ENCODE measurements around the gene HIVEP3. TPM values are rescaled to one million over a fixed set of nuclear protein-coding genes. Genes with fewer than 3 reads are reported as not detected.

Gene HIVEP3
- total RNA-seq, 1 donor from 2014 or later: 73.9 TPM

DNA sequence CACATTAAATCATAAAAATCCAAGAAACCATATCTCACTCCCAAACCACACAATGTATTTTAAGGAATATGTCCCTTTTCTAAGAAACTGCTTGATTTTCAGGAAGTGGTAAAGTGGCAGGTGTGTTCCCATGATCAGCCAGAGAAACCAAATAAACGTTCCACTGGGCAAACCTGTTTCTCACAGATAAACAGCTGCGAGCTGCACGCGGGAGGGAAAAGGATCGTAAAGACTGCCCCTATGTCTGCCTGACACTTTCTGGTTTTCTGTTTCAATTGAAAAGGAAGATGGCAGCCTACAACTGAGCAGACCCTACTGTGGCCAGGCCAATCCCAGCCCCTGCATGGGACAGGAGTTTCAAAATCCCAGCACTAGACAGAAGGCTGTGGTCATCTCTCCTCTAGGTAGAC lies 36.6 kb downstream of the HIVEP3 start:
- H3K9me3 Mint-ChIP-seq: no peaks in the 10 kb centered on the region
- H3K36me3 Mint-ChIP-seq (ENCODE audit: low read depth): no peaks in the 10 kb centered on the region
- intact Hi-C loops (cut with micrococcal nuclease): no loop called here
- peaks cover 27% of the 10 kb centered on the region for H3K4me1 Mint-ChIP-seq
- H3K27ac Mint-ChIP-seq: no peak overlapping the region
- H3K4me3 Mint-ChIP-seq: no peak overlapping the region
- DNase-seq: no peak
- H3K27me3 Mint-ChIP-seq: no peaks in the 10 kb centered on the region

DNA sequence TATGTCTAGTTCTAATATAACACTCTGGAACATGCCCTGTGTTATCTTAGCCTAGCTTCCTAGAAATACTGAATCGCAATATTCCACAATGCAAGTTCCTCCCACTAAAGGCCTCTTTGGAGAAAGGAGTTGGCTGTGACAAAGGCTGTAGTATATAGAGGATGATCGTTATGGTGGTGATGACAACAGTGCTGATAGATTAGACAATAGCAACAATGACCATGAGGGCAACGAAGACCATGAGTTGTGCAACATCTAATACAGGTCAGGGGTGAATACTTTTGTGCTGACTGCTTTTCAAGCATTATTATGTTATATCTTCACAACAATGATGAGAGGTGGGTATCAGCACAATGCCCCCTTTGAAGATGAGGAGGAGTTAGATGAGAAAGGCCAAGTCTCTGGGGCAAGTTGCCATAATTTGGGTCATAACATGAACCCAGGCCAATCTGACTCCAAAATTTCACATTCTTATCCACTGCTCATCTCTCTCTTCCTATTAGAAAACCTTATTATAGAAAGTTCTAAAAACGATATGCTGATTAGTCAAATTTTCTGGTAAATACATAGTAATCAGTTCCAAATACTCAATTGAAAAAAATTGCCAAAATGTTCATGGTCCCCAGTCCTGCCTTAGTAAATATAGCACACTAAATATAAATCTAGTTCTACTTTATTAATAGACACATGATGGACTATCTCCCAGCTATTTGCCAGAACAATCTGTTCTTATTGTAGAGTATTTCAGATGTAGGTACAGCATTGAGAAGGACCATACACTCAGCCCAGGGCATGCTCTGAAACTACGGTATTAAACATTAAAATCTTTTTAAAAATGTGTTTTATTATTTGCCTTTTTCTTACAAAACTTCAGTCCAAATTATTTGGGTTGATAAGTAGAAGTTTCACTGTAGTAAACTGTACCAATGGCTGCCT lies 37.5 kb downstream of the HIVEP3 start:
- H3K4me1 Mint-ChIP-seq: peaks cover 34% of the 10 kb centered on the region
- no peaks in the 10 kb centered on the region for H3K36me3 Mint-ChIP-seq (ENCODE audit: low read depth)
- H3K4me3 Mint-ChIP-seq: no peak overlapping the region
- H3K27ac Mint-ChIP-seq: no peak overlapping the region
- H3K9me3 Mint-ChIP-seq: no peaks in the 10 kb centered on the region
- H3K27me3 Mint-ChIP-seq: no peaks in the 10 kb centered on the region
- DNase-seq: no peak
- intact Hi-C loops (cut with micrococcal nuclease): no loop called here

- no peak overlapping the region for H3K4me3 Mint-ChIP-seq
- no peaks in the 10 kb centered on the region for H3K36me3 Mint-ChIP-seq (ENCODE audit: low read depth)
- no peaks in the 10 kb centered on the region for H3K27me3 Mint-ChIP-seq
- intact Hi-C loops (cut with micrococcal nuclease): no loop called here
- H3K4me1 Mint-ChIP-seq: peaks cover 39% of the 10 kb centered on the region
- DNase-seq: no peak
- H3K27ac Mint-ChIP-seq: no peak overlapping the region
- H3K9me3 Mint-ChIP-seq: no peaks in the 10 kb centered on the region
These were observed 38.5 kb downstream of the HIVEP3 start for GRCh38 chr1:41880261-41880660.

DNA sequence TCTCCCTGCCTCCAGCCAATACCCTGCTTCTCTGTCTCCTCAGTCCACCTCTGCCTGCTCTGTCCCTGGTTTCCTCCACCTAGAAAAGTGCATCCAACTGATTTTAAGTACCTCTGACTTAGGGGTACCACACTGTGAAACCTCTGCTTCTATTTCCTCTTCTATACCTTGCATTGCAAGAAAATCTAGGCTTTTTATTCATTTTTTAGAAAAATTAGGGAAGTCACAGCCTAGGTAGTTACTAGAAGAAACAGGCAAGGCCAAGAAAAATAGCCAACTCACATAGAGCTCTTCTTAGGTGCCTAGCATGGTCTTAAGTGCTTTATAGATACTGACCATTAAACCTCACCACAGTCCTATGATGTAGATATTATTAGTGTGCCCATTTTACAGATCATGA lies 39.1 kb downstream of the HIVEP3 start:
- H3K27ac Mint-ChIP-seq: no peak overlapping the region
- H3K9me3 Mint-ChIP-seq: no peaks in the 10 kb centered on the region
- no peaks in the 10 kb centered on the region for H3K27me3 Mint-ChIP-seq
- H3K4me3 Mint-ChIP-seq: no peak overlapping the region
- peaks cover 44% of the 10 kb centered on the region for H3K4me1 Mint-ChIP-seq
- no peak for DNase-seq
- intact Hi-C loops (cut with micrococcal nuclease): no loop called here
- H3K36me3 Mint-ChIP-seq (ENCODE audit: low read depth): no peaks in the 10 kb centered on the region

DNA sequence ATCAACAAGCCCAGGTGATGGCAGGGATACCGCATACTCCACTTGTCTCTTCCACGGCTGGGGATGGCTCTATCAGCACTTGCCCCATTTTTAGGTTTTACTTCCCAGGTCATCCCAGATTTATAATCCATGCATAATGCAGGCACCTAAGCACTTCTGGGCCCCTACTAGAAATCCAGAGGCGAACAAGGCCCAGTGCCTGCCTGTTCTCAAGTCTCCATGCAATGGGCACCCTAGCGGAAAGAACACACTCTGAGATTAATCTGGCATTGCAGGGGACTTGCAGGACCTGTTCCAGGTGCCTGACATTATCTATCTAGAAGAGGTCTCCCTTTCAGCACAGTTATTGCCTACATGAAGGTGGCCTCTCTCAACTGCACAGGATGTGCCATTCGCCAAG lies 39.8 kb downstream of the HIVEP3 start:
- Mint-ChIP-seq H3K36me3 (ENCODE audit: low read depth) (no peaks in the 10 kb centered on the region), H3K9me3 (no peaks in the 10 kb centered on the region), H3K27me3 (no peaks in the 10 kb centered on the region), H3K4me3 (no peak overlapping the region), H3K27ac (no peak overlapping the region), H3K4me1 (peaks cover 51% of the 10 kb centered on the region)
- DNase-seq: no peak
- intact Hi-C loops (cut with micrococcal nuclease): no loop called here

DNA sequence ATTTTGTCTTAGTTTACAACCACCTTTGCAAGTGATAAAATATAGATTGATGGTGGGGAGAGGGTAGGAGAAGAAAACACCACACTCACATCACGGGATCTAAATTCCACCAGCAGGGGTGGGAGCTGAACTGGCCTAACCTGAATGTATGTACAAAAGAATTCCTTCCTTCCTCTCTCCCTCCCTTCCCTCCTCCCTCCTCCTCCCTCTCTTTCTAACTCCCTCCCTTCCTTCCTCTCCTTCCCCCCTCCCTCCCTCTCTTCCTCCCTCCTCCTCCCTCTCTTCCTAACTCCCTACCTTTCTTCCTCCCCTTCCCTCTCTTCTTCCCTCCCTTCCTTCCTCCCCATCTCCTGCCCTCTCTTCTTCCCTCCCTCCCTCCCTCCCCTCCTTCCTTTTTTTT lies 40.2 kb downstream of the HIVEP3 start:
- no peaks in the 10 kb centered on the region for H3K9me3 Mint-ChIP-seq
- peaks cover 52% of the 10 kb centered on the region for H3K4me1 Mint-ChIP-seq
- DNase-seq: no peak
- no peaks in the 10 kb centered on the region for H3K27me3 Mint-ChIP-seq
- intact Hi-C loops (cut with micrococcal nuclease): no loop called here
- H3K4me3 Mint-ChIP-seq: no peak overlapping the region
- H3K36me3 Mint-ChIP-seq (ENCODE audit: low read depth): no peaks in the 10 kb centered on the region
- no peak overlapping the region for H3K27ac Mint-ChIP-seq

- peak overlapping the region; percentile 85 for H3K27ac Mint-ChIP-seq
- no peak for DNase-seq
- intact Hi-C loops (cut with micrococcal nuclease): no loop called here
- H3K27me3 Mint-ChIP-seq: no peaks in the 10 kb centered on the region
- H3K4me1 Mint-ChIP-seq: peaks cover 43% of the 10 kb centered on the region
- no peaks in the 10 kb centered on the region for H3K36me3 Mint-ChIP-seq (ENCODE audit: low read depth)
- H3K9me3 Mint-ChIP-seq: no peaks in the 10 kb centered on the region
- no peak overlapping the region for H3K4me3 Mint-ChIP-seq
These were observed 41.9 kb downstream of the HIVEP3 start for GRCh38 chr1:41876576-41877445.

GRCh38 chr1:41875487-41875886 lies 43.2 kb downstream of the HIVEP3 start:
- H3K27ac Mint-ChIP-seq: no peak overlapping the region
- H3K27me3 Mint-ChIP-seq: no peaks in the 10 kb centered on the region
- intact Hi-C loops (cut with micrococcal nuclease): no loop called here
- H3K4me3 Mint-ChIP-seq: no peak overlapping the region
- no peaks in the 10 kb centered on the region for H3K36me3 Mint-ChIP-seq (ENCODE audit: low read depth)
- DNase-seq: no peak
- H3K4me1 Mint-ChIP-seq: peaks cover 36% of the 10 kb centered on the region
- no peaks in the 10 kb centered on the region for H3K9me3 Mint-ChIP-seq

DNA sequence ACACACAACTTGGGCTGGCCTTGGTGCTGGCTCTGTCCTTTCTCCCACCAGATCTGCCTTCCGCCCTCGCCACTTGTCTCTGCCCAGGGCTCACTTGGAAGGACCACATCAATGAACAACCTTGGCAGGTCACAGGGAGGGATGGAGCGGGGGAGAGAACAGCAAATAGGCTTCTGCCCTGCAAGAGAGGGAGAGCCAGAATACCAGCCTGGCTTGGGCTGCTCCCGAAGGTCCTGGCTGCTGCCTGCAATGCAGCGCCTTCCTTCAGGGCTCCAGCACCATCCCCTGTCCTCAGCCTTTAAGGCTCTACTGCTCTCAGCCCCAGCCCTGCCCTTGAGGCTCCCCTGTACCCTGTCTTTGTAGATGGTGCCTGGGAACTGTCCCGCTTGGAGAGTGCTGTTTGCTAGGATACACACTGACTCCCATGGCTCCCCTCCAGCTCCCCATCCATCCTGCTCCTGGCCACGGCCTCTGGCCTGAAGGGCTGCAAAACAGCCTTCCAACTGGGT lies 43.8 kb downstream of the HIVEP3 start:
- Mint-ChIP-seq H3K27me3 (no peaks in the 10 kb centered on the region), H3K36me3 (ENCODE audit: low read depth) (no peaks in the 10 kb centered on the region), H3K9me3 (no peaks in the 10 kb centered on the region), H3K4me1 (peaks cover 38% of the 10 kb centered on the region), H3K4me3 (no peak overlapping the region), H3K27ac (no peak overlapping the region)
- intact Hi-C loops (cut with micrococcal nuclease): no loop called here
- no peak for DNase-seq

- H3K36me3 Mint-ChIP-seq (ENCODE audit: low read depth): no peaks in the 10 kb centered on the region
These were observed 44.5 kb downstream of the HIVEP3 start for GRCh38 chr1:41874151-41874719.

DNA sequence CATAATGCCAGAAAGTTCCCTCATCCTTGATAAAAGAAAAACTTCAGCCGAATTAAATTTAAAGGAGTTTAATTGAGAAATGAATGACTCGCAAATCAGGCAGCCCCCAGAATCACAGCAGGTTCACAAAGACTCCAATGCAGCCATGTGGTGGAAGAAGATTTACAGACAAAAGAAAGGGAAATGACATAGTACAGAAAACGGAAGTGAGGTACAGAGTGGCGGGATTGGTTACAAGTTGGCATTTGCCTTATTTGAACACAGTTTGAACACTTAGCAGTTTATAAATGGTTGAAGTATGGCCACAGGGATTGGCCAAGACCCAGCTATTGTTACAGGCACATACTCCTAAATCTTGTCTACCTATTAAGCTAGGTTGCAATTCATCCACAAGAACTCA lies 46.6 kb downstream of the HIVEP3 start:
- no peak for DNase-seq
- Mint-ChIP-seq H3K36me3 (ENCODE audit: low read depth) (no peaks in the 10 kb centered on the region), H3K9me3 (no peaks in the 10 kb centered on the region), H3K4me3 (no peak overlapping the region), H3K4me1 (peaks cover 52% of the 10 kb centered on the region), H3K27me3 (no peaks in the 10 kb centered on the region), H3K27ac (no peak overlapping the region)
- intact Hi-C loops (cut with micrococcal nuclease): no loop called here

More at GRCh38 chr1:41874151-41874719, 44.5 kb downstream of the HIVEP3 start:
- Mint-ChIP-seq H3K4me1 (peaks cover 40% of the 10 kb centered on the region), H3K27ac (no peak overlapping the region), H3K27me3 (no peaks in the 10 kb centered on the region), H3K4me3 (no peak overlapping the region), H3K9me3 (no peaks in the 10 kb centered on the region)
- intact Hi-C loops (cut with micrococcal nuclease): no loop called here
- DNase-seq: no peak

- H3K9me3 Mint-ChIP-seq: no peaks in the 10 kb centered on the region
- H3K4me3 Mint-ChIP-seq: no peak overlapping the region
- intact Hi-C loops (cut with micrococcal nuclease): no loop called here
- DNase-seq: no peak
- no peaks in the 10 kb centered on the region for H3K36me3 Mint-ChIP-seq (ENCODE audit: low read depth)
- H3K4me1 Mint-ChIP-seq: peaks cover 42% of the 10 kb centered on the region
- no peak overlapping the region for H3K27ac Mint-ChIP-seq
- no peaks in the 10 kb centered on the region for H3K27me3 Mint-ChIP-seq
These were observed 48.6 kb downstream of the HIVEP3 start for GRCh38 chr1:41870076-41870562.

GRCh38 chr1:41868241-41868998 lies 50.3 kb downstream of the HIVEP3 start:
- peak overlapping the region; percentile 35 for H3K4me3 Mint-ChIP-seq

More at GRCh38 chr1:41868241-41868998, 50.3 kb downstream of the HIVEP3 start:
- peaks cover 36% of the 10 kb centered on the region for H3K4me1 Mint-ChIP-seq
- H3K27me3 Mint-ChIP-seq: no peaks in the 10 kb centered on the region
- intact Hi-C loops (cut with micrococcal nuclease): loop anchor here (1.0 to 10.0 kb wide), 3 partner anchors 118 to 374 kb away; no protein-coding TSS in a partner anchor
- DNase-seq: peak; percentile 84
- no peaks in the 10 kb centered on the region for H3K36me3 Mint-ChIP-seq (ENCODE audit: low read depth)
- peak overlapping the region; percentile 81 for H3K27ac Mint-ChIP-seq
- H3K9me3 Mint-ChIP-seq: no peaks in the 10 kb centered on the region
